HG03460 (cell line): Measurements from ENCODE around the gene C9orf153.
"Not testable (repeated sequence)": the region's sequence is repeated elsewhere in the genome, so short reads cannot be mapped to it uniquely, and the experiment has no call there.

Source experiments
- ATAC-seq: cut with Tn5 transposase; IDR thresholded peaks from one replicate; pipeline ENCODE4 v1.9.1; 2021; ENCODE audit not compliant: unreplicated experiment

C9orf153 gene

GRCh38 chr9:86193088-86193487 is 66.4 kb downstream of the C9orf153 start:
- no peak for ATAC-seq

- not testable (repeated sequence) for ATAC-seq
Observed at GRCh38 chr9:86190700-86191099, 68.8 kb downstream of the C9orf153 start.

GRCh38 chr9:86187121-86187520 is 72.3 kb downstream of the C9orf153 start:
- no peak for ATAC-seq

GRCh38 chr9:86186696-86187095 is 72.8 kb downstream of the C9orf153 start:
- no peak for ATAC-seq

GRCh38 chr9:86185872-86186271 is 73.6 kb downstream of the C9orf153 start:
- ATAC-seq, result no peak

GRCh38 chr9:86184138-86184524 is 75.3 kb downstream of the C9orf153 start:
- no peak for ATAC-seq

GRCh38 chr9:86183229-86184137 is 76.0 kb downstream of the C9orf153 start:
- no peak for ATAC-seq

GRCh38 chr9:86181379-86182315 is 77.8 kb downstream of the C9orf153 start:
- ATAC-seq, result no peak

GRCh38 chr9:86178503-86178902 is 81.0 kb downstream of the C9orf153 start:
- no peak for ATAC-seq

- ATAC-seq, result no peak
Observed at GRCh38 chr9:86177995-86178394, 81.5 kb downstream of the C9orf153 start.

- no peak for ATAC-seq
Observed at GRCh38 chr9:86176468-86176867, 83.0 kb downstream of the C9orf153 start.

- no peak for ATAC-seq
Observed at GRCh38 chr9:86175743-86176456, 83.6 kb downstream of the C9orf153 start.

GRCh38 chr9:86175223-86175622 is 84.2 kb downstream of the C9orf153 start:
- no peak for ATAC-seq
